Measurements from ENCODE around the gene ZNF197. TPM values are rescaled to one million over a fixed set of nuclear protein-coding genes. Genes with fewer than 3 reads are reported as not detected.
"Not testable (repeated sequence)": the region's sequence is repeated elsewhere in the genome, so short reads cannot be mapped to it uniquely, and the experiment has no call there.

ZNF197 gene
- total RNA-seq, 1 donor from 2014 or later = 22.1 TPM

- no peak for DNase-seq
Observed at GRCh38 chr3:44665173-44665572, 40.3 kb downstream of the ZNF197 start.

DNA sequence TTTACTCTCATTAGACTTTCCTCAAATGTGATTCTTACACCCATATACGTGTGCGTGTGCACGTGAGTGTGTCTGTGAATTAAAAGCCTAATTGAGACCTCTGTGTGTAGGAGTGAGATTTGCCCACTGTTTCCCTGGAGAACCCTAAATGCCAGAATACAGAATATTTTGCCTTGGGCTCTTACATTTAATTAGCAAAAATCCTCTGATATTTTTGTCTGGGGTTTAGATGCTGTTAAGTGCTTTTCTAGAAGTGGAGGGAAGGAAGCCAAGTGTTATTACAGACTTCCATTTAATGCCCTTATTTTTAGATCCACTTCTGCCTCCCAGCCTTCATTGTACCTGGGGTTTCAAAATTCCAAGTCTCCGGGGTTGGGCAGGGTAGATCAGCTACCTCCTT, 41.5 kb downstream of the ZNF197 start:
- DNase-seq = no peak

- DNase-seq = no peak
Observed at GRCh38 chr3:44669760-44670159, 44.9 kb downstream of the ZNF197 start.

DNA sequence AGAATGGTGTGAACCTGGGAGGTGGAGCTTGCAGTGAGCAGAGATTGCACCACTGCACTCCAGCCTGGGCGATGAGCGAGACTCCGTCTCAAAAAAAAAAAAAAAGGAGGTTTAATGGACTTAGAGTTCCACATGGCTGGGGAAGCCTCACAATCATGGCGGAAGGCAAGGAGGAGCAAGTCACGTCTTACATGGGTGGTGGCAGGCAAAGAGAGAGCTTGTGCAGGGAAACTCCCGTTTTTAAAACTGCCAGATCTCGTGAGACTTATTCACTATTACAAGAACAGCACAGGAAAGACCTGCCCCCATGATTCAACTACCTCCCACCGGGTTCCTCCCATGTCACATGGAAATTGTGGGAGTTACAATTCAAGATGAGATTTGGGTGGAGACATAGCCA, 48.6 kb downstream of the ZNF197 start:
- DNase-seq = not testable (repeated sequence)

GRCh38 chr3:44674211-44674610, 49.4 kb downstream of the ZNF197 start:
- DNase-seq = no peak

- DNase-seq = no peak
Observed at GRCh38 chr3:44678480-44679116, 53.8 kb downstream of the ZNF197 start.

- DNase-seq = no peak
Observed at GRCh38 chr3:44680921-44681455, 56.2 kb downstream of the ZNF197 start.

GRCh38 chr3:44682182-44682896, 57.5 kb downstream of the ZNF197 start:
- no peak for DNase-seq

DNA sequence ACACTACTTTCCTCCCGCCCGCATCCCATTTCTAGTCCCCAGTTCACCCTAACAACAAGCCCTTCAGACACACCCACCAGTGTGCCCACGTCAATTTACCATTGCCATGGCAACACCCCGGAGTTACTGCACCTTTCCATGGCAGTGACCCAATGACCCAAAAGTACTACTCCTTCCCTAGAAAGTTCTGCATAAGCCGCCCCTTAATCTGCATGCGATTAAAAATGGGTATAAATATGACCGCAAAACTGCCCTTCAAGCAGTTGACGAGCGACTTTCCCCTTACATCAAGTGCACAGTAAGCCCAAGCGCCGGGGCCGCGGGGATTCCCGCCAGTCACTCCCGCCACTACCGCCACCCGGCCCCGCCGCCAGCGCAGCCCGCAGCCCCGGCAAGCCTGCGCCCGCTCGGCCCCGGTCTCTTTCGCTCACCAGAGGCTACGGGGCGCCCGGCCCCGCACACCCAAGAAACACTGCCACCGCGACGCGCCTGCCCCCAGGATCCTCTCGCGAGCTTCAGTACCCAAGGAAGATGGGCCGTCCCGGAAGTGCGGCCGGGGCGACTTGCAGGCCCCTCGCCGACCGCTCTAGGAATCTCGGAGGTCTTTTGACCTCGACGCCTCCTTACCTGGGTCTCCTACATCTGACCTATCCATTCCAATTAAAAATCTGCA, 60.4 kb downstream of the ZNF197 start:
- DNase-seq = no peak

DNA sequence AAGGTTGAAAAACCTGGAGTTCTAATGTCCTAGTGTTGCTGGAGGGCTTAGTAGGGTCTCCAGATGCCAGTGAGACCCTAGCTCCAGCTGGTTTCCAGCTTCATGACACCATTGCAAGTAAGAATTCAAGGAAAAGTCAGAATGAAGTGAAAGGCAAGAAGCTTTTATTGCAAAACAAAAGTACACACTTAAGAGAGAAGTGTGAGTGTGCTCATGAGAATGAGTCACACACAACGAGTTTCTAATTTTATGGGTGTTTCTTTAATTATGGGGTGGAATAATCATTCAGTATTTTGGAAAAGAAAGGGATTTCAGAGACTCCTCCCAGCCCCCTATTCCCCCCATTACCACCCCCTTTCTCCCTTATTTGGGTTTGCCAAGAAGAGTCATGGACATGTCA, 63.1 kb downstream of the ZNF197 start:
- DNase-seq = no peak

Other genes with a start within 250 kb of the ZNF197 start
- 14.9 TPM for gene ZNF445, start 147.4 kb upstream of the ZNF197 start, total RNA-seq
- 8.1 TPM for gene ZKSCAN7, start 69.8 kb upstream of the ZNF197 start, total RNA-seq
- 4.1 TPM for gene ZNF660, start 40.1 kb upstream of the ZNF197 start, total RNA-seq
- 10.8 TPM for gene ZNF35, start 23.7 kb downstream of the ZNF197 start, total RNA-seq
- gene ZNF502, start 87.6 kb downstream of the ZNF197 start, total RNA-seq = 6.8 TPM
- gene ZNF501, start 104.6 kb downstream of the ZNF197 start, total RNA-seq = 5.1 TPM
- 18.3 TPM for gene KIAA1143, start 136.6 kb downstream of the ZNF197 start, total RNA-seq
- 9.5 TPM for gene KIF15, start 136.8 kb downstream of the ZNF197 start, total RNA-seq
- gene TMEM42, start 236.9 kb downstream of the ZNF197 start, total RNA-seq = 7.0 TPM
- not detected for gene TGM4, start 249.6 kb downstream of the ZNF197 start, total RNA-seq

Measured in skin of body (tissue), 2 donors.